Measurements from ENCODE around the gene SLC39A11.

DNA sequence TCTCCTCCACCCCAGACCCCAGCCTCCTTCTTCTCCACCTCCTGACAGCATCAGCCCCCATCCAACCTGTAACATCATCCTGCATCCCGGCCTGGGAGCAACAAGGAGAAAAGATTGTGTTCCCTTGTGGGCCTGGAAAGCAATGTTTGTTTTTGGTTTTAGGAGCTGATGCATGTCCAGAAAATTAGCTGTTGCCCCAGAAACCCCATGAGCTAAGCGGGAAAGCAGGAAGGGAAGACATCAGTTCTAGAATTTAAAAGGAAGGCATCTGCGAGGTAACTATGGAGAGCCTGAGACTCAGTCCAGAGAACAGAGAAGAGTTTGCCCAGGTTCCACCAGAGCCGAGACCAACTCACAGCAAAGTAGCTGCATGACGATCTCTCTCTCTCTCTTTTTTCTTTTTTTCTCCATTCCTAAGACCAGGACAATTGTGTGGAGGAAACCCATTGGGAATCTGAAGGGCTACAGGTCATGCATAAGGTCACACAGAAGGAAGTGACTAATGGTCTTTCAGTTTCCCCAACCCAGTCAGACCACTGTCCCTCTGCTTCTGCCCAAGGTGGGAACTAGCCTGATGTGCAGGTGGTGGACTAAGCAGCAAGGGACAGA lies 124.4 kb downstream of the SLC39A11 start:
- TF ChIP-seq, protein P1, sequence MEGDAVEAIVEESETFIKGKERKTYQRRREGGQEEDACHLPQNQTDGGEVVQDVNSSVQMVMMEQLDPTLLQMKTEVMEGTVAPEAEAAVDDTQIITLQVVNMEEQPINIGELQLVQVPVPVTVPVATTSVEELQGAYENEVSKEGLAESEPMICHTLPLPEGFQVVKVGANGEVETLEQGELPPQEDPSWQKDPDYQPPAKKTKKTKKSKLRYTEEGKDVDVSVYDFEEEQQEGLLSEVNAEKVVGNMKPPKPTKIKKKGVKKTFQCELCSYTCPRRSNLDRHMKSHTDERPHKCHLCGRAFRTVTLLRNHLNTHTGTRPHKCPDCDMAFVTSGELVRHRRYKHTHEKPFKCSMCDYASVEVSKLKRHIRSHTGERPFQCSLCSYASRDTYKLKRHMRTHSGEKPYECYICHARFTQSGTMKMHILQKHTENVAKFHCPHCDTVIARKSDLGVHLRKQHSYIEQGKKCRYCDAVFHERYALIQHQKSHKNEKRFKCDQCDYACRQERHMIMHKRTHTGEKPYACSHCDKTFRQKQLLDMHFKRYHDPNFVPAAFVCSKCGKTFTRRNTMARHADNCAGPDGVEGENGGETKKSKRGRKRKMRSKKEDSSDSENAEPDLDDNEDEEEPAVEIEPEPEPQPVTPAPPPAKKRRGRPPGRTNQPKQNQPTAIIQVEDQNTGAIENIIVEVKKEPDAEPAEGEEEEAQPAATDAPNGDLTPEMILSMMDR (conservative IDR thresholded peaks at IDR 0.05 in 1 of 2, IDR thresholded peaks at IDR 0.05 in 1 of 2; ENCODE audit: low read depth in 1 of 2, low read length in 2 of 2), result no peak
- TF ChIP-seq EZH2 (IDR thresholded peaks at IDR 0.05; ENCODE audit: low read length, missing control alignments), result no peak

All from fibroblast of lung (primary cell).